ENCODE results near the gene BCAS3. TPM values are rescaled to one million over a fixed set of nuclear protein-coding genes. Genes with fewer than 3 reads are reported as not detected.
"Not testable (repeated sequence)": the region's sequence is repeated elsewhere in the genome, so short reads cannot be mapped to it uniquely, and the experiment has no call there.

Gene BCAS3
- total RNA-seq, 4 donors from 2014 or later, result 42.1 to 84.7 (median 54.1) TPM

GRCh38 chr17:61139219-61139618, 461.6 kb downstream of the BCAS3 start:
- intact Hi-C loops (cut with DNase I; ENCODE audit: low total_unique reads), result no loop called here
- DNase-seq (ENCODE audit: low spot score in 2 of 2), result no peak
- no peak for TF ChIP-seq POLR2A (IDR thresholded peaks at IDR 0.05)
- TF ChIP-seq, protein P1, sequence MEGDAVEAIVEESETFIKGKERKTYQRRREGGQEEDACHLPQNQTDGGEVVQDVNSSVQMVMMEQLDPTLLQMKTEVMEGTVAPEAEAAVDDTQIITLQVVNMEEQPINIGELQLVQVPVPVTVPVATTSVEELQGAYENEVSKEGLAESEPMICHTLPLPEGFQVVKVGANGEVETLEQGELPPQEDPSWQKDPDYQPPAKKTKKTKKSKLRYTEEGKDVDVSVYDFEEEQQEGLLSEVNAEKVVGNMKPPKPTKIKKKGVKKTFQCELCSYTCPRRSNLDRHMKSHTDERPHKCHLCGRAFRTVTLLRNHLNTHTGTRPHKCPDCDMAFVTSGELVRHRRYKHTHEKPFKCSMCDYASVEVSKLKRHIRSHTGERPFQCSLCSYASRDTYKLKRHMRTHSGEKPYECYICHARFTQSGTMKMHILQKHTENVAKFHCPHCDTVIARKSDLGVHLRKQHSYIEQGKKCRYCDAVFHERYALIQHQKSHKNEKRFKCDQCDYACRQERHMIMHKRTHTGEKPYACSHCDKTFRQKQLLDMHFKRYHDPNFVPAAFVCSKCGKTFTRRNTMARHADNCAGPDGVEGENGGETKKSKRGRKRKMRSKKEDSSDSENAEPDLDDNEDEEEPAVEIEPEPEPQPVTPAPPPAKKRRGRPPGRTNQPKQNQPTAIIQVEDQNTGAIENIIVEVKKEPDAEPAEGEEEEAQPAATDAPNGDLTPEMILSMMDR (IDR thresholded peaks at IDR 0.05), result no peak
- WGBS, 2 donors, result 45 to 46% methylated on average over 4 of the region's 4 CpGs
- H3K4me3 ChIP-seq (ENCODE audit: low read depth, poor library complexity, severe bottlenecking), result no peak overlapping the region

DNA sequence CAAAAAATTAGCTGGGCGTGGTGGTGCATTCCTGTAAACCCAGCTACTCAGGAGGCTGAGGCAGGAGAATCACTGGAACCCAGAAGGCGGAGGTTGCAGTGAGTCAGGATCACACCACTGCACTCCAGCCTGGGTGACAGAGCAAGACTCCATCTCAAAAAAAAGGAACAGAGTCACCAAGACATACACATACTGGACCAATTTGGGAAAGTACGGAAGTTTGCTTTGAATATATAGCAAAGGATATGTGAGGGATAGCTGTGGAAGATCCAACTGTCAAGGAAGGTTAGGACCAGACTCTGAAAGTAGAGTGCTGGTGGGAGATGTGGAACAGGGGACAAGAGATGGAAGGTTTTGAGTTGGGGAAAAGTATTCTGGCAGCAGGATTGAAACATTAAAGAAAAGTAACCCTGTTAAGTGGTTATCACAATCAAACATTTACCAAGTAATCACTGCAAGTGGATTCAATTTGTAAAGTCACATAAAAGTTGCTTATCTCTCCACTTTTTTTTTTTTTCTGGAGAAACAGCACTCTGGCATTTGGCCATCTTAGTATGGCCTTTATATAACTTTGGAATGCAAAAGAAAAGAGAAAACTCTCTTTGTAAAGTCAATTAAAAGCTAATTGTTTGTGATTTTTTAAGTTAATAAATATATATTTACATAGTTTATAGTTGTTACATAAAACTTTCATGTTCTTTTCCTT, 462.6 kb downstream of the BCAS3 start:
- no peak for DNase-seq (ENCODE audit: low spot score in 2 of 2)
- TF ChIP-seq, protein P1 (IDR thresholded peaks at IDR 0.05), result no peak
- no peak for TF ChIP-seq POLR2A (IDR thresholded peaks at IDR 0.05)
- intact Hi-C loops (cut with DNase I; ENCODE audit: low total_unique reads), result loop anchor here (10.0 kb wide), 1 partner anchor 55 kb away; no protein-coding TSS in a partner anchor
- no peak overlapping the region for H3K4me3 ChIP-seq (ENCODE audit: low read depth, poor library complexity, severe bottlenecking)
- WGBS, 2 donors, result 95 to 96% methylated on average over 3 of the region's 3 CpGs

DNA sequence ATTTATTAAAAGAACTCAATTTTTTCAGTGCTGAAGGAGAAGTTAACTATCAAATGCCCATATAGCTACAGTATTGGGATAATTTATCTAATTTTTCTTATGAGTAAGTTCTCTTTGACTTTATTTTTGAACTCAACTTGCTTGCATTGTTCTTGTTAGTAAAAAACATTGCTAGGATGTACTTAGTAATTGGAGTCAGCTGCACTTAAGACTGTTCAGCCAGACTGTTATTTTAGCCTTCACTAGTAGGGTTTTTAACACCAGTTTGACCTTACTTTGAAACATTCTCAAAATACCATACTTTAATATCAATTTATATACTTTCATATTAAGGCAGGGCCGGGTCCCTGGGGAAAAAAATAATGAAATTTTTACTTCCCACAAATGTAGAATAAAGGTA, 465.4 kb downstream of the BCAS3 start:
- WGBS, 2 donors, result 81 to 87% methylated on average over 1 of the region's 1 CpG
- intact Hi-C loops (cut with DNase I; ENCODE audit: low total_unique reads), result loop anchor here (10.0 kb wide), 1 partner anchor 58 kb away; no protein-coding TSS in a partner anchor
- TF ChIP-seq, protein P1 (IDR thresholded peaks at IDR 0.05), result no peak
- H3K4me3 ChIP-seq (ENCODE audit: low read depth, poor library complexity, severe bottlenecking), result no peak overlapping the region
- no peak for DNase-seq (ENCODE audit: low spot score in 2 of 2)

DNA sequence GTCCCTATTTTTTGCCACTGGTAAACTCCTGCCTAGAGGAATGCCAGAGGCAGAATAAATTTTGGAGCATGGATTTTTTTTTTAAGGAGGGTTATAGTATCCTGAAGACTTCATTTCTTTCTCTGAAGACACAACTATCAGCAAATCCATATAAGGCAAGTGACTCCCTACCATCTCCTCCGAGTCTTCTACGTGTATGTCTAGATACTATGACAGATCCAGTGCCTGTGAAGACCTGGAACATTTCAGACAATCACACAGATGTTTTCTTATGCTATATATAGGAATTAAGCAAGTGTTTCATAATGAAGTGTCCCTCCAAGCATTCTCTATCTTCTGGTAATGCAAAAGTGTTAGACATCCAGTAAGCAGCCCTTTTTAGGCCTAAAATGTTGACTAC, 466.5 kb downstream of the BCAS3 start:
- no peak for DNase-seq (ENCODE audit: low spot score in 2 of 2)
- intact Hi-C loops (cut with DNase I; ENCODE audit: low total_unique reads), result loop anchor here (10.0 kb wide), 1 partner anchor 59 kb away; no protein-coding TSS in a partner anchor
- WGBS, 2 donors, result 92% methylated on average over 2 of the region's 2 CpGs
- TF ChIP-seq, protein P1 (IDR thresholded peaks at IDR 0.05), result no peak
- TF ChIP-seq POLR2A (IDR thresholded peaks at IDR 0.05), result no peak
- H3K4me3 ChIP-seq (ENCODE audit: low read depth, poor library complexity, severe bottlenecking), result no peak overlapping the region

DNA sequence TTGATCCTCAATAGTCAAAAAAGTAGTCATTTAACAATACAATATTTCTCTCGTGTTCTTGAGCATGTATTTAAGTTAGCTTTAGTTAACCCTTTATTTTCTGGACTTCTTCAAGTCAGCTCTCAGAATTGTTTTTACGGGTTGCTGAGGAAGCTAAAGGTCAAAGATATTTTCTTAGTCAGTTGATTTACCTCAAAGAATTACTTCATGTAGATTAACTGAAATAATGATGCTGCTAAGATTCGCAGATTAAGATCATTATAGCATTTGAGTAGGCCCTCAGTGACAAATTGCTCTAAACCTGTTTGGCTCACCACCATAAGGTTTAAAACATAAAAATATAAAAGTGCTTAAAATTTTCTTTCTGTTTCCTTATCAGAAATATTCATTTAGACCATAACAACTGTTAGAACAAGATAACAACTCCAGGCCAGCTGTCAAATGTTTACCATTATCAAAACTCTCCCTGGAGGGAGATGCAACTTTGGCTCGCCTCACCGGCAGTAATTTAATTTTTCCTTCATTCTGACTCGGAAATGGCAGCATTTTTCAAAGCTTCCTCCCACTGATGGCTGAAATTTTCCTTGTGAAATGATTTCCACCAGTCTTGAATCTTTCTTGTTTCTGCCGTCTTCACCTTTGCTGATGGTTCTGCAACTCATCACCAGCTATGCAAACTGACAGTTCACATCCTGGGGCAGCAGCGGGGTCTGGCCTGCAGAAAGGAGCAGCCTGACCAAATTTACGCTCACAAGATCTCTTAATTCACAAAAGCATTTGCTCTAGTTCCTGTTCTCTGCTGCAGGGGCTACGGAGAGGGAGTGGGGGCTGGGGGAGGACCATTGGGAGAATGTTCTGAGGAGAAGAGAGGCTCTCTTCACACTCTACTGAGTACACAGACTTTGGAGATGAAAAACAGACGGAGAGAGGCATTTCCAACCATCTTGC, 467.2 kb downstream of the BCAS3 start:
- H3K4me3 ChIP-seq (ENCODE audit: low read depth, poor library complexity, severe bottlenecking), result no peak overlapping the region
- intact Hi-C loops (cut with DNase I; ENCODE audit: low total_unique reads), result loop anchor here (10.0 kb wide), 1 partner anchor 60 kb away; no protein-coding TSS in a partner anchor
- TF ChIP-seq POLR2A (IDR thresholded peaks at IDR 0.05), result no peak
- TF ChIP-seq, protein P1 (IDR thresholded peaks at IDR 0.05), result no peak
- no peak for DNase-seq (ENCODE audit: low spot score in 2 of 2)
- 76% methylated on average over 11 of the region's 11 CpGs for WGBS, 2 donors

GRCh38 chr17:61146833-61147232, 469.2 kb downstream of the BCAS3 start:
- intact Hi-C loops (cut with DNase I; ENCODE audit: low total_unique reads), result loop anchor here (10.0 kb wide), 1 partner anchor 62 kb away; no protein-coding TSS in a partner anchor
- WGBS, 2 donors, result 97 to 98% methylated on average over 8 of the region's 8 CpGs

More at GRCh38 chr17:61146833-61147232, 469.2 kb downstream of the BCAS3 start:
- not testable (repeated sequence) for DNase-seq (ENCODE audit: low spot score in 2 of 2); H3K4me3 ChIP-seq (ENCODE audit: low read depth, poor library complexity, severe bottlenecking)

Measured in lower leg skin (tissue), 4 donors.